Posterior vena cava (tissue), 2 donors: ENCODE results near the gene TLE3. TPM values are rescaled to one million over a fixed set of nuclear protein-coding genes. Genes with fewer than 3 reads are reported as not detected.

Source experiments
- DNase-seq: peaks from one replicate; pipeline ENCODE4 v3.0.0-alpha.2; 2020; ENCODE audit warnings: low spot score
- intact Hi-C, 2 donors: fragments of 100-400 bp; cut with DNase I; formaldehyde crosslinking; loops; one replicate each; pipeline versions ENCODE4 v1.14.1 to v1.14.2; 2022 to 2023
- microRNA-seq, 2 donors: library from miRNA; unstranded; fragments of <30 nt; microRNA quantifications; one replicate each; pipeline ENCODE4 v1.2.0, GENCODE V29; 2020 to 2021; ENCODE audit warnings: borderline microRNAs expressed in 2 of 2
- total RNA-seq, 2 donors: library from RNA; stranded (reverse); fragmentation: NEBNext Ultra II Directional; extraction: Animal tissue kit (Norgen Biotek cat#: 25700); gene quantifications; one replicate each; pipeline ENCODE4 v1.2.1, GENCODE V29; 2021
- donor health status: DM: yes; HTN: yes; CAD: no.
- donor health status: DM: yes; HTN: yes; CAD: no.

TLE3 gene
- total RNA-seq, 2 donors from 2014 or later: 45.5 to 50.9 TPM

DNA sequence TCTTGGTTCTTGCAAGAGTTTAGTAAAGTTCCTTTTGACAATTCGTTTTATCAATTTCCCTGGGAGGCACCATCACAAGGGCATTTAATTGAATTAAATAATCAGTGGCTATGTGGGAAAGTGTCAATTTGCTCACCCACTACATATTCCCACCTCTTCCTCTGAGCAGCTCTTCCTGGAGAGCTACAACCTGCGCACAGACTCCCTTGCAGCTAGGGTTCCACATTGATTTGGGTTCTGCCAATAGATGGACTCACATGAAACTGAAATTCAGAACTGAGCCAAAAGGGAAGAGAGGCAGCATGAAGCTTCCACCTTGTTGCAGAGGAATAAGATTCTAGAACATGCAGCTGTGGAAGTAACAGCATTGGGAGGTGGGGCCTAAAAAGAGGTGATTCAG is 94.8 kb downstream of the TLE3 start:
- DNase-seq: peak; percentile 7
- intact Hi-C loops: no loop called here

DNA sequence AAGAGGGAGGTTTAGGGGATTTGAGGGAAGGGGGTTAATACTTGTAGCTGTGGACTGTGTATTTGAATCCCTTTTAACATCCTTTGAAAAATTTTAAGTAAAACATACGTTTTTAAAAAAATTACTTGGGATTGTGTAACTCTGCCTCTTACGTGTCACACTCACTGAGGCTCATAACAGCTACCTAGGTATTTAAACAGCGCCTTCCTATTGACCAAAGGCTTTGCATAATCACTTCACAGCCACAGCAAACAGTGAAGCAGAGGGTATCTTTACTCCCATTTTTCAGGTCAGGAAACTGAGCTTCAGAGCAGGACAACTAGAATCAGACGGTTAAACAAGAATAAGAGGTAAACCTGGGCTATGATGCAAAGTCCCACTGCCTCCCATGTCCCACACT is 95.9 kb downstream of the TLE3 start:
- intact Hi-C loops: no loop called here
- DNase-seq: no peak

DNA sequence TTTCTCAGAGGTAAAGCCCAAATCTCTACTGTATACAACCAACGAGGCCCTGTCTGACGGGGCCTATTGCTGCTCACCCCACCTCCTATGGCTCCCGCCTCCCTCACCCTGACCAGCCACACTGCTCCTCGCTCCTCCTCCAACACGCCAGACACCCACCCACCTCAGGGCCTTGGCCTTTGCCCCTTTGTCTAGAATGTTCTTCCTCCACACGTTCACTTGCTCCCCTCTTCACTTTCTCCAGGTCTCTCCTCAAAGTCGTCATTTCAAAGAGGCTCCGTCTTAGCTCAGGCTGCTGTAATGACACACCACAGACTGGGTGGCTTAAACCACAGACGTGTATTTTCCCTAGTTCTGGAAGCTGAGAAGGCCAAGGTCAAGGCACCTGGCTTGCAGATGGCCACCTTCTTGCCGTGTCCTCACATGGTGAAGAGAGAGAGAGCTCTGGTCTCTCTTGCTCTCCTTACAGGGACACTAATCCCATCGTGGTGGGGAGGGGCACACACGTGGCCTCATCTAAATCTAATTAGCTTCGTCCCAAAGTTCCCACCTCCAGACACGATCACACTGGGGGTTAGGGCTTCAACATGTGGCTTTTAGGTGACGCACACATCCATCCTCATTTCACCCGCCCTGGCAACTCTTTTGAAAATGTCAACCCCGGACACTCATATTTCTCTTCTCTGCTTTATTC is 98.2 kb downstream of the TLE3 start:
- intact Hi-C loops: no loop called here
- peak; percentile 64 for DNase-seq

DNA sequence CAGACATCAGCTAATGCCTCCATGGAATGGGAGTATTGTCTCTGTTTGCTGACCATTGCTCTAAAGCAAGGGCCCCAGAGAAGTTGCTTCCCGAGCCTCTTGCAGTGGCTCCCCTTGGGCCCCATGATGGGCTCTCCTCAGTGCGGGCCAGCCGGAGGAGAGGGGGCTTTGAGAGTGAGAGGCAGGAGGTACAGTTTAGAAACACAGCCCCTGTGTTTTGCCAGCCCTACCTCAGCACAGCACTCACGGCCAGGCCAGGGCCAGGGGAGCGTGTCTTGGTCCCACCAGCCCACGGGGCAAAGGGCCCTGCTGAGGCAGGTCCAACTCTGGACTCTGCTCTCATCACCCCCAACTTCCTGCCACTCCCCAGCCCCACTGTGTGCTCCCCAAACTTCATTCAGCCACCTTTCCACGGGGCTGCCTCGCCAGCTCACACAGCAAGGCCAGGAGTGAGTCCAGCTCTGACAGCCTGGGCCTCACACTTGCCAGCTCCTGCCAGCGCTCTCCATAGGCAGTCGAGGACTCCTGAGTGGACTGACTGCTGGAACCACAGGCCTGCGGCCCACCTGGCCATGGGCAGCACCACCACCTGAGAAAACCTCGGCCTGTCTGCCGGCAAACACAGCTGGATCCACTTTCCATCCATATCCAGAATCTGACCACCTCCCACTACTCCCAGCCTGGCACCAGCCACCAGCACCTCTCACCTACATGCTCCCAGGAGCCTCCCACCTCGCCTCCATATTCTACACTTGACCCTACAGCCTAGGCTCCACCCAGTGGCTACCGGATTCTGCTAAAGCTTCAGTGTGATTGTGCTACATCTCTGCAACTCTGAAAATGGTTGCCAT is 99.0 kb downstream of the TLE3 start:
- intact Hi-C loops: no loop called here
- DNase-seq: peak; percentile 76

DNA sequence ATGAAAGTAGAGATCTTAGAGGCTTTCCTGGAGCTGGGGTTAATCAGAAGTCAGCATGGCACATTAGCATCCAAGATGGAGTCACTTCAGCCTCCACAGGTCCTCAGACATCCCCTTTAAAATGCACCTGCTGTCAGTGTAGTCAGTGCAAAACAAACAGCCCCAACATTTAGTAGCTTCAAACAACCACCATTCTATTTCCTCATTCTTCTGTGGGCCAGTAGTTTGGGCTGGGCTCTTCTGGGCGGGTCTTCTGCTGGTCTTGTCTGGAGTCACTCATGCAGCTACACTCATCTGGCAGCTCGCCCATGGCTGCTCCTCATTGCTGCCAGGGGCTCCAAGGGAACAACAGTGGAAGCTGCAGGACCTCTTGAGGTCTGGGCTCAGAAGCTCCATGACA is 99.9 kb downstream of the TLE3 start:
- DNase-seq: peak; percentile 86
- intact Hi-C loops: no loop called here

Small RNA genes lying within 50 kb of the gene (microRNA-seq; reads per million reads assigned to microRNA genes)
- gene MIR629: 50.9 to 71.6 reads per million in 2 donors
